ENCODE measurements around the gene ZFYVE9.
A peak's percentile ranks its signal among the peaks of the same experiment; 100 is the strongest.

The ZFYVE9 gene

GRCh38 chr1:52249831-52250230 is 107.9 kb downstream of the ZFYVE9 start:
- no peak overlapping the region for H3K4me3 ChIP-seq (ENCODE audit: low read length)
- TF ChIP-seq, protein P1, sequence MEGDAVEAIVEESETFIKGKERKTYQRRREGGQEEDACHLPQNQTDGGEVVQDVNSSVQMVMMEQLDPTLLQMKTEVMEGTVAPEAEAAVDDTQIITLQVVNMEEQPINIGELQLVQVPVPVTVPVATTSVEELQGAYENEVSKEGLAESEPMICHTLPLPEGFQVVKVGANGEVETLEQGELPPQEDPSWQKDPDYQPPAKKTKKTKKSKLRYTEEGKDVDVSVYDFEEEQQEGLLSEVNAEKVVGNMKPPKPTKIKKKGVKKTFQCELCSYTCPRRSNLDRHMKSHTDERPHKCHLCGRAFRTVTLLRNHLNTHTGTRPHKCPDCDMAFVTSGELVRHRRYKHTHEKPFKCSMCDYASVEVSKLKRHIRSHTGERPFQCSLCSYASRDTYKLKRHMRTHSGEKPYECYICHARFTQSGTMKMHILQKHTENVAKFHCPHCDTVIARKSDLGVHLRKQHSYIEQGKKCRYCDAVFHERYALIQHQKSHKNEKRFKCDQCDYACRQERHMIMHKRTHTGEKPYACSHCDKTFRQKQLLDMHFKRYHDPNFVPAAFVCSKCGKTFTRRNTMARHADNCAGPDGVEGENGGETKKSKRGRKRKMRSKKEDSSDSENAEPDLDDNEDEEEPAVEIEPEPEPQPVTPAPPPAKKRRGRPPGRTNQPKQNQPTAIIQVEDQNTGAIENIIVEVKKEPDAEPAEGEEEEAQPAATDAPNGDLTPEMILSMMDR (conservative IDR thresholded peaks at IDR 0.05; ENCODE audit: low read length): no peak
- peak; percentile 24 for DNase-seq (ENCODE audit: low read depth)

DNA sequence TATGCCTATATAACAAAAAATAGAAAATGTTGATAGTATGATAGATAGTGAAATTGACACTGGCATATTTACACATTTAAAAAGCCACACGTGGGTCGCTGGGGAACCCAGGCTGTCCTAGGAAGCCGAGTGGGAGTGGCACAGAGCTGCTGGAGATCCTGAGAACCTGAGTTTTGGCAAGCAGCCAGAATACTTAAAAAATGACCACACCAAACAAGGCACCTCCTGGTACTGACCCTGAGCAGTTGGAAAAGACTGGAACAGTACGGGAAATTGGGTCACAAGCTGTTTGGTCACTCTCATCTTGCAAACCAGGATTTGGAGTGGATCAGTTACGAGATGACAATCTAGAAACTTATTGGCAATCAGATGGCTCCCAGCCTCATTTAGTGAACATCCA is 111.5 kb downstream of the ZFYVE9 start:
- no peak overlapping the region for H3K4me3 ChIP-seq (ENCODE audit: low read length)
- no peak for DNase-seq (ENCODE audit: low read depth)
- TF ChIP-seq, protein P1 (conservative IDR thresholded peaks at IDR 0.05; ENCODE audit: low read length): no peak

DNA sequence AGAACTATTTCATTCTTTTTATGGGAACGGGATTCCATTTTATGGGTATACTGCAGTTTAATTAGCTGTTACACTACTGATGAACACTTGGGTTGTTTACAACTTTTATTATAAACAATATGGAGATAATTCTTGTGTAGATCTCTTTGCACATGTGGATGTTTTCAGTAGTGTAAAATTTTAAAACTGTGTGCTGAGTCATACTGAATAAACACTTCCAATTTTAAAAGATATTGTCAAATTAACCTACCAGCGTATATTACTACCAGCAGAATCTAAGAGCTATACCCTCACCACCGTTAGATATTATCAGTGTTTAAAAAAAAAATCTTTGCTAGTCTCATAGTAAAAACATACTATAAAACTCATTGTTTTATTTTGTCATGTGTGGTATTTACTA is 118.0 kb downstream of the ZFYVE9 start:
- TF ChIP-seq, protein P1 (conservative IDR thresholded peaks at IDR 0.05; ENCODE audit: low read length): no peak
- no peak for DNase-seq (ENCODE audit: low read depth)
- H3K4me3 ChIP-seq (ENCODE audit: low read length): no peak overlapping the region

- no peak overlapping the region for H3K4me3 ChIP-seq (ENCODE audit: low read length)
- DNase-seq (ENCODE audit: low read depth): no peak
- TF ChIP-seq, protein P1 (conservative IDR thresholded peaks at IDR 0.05; ENCODE audit: low read length): no peak
Observed at GRCh38 chr1:52263153-52263910, 121.4 kb downstream of the ZFYVE9 start.

GRCh38 chr1:52264530-52265115 is 122.7 kb downstream of the ZFYVE9 start:
- H3K4me3 ChIP-seq (ENCODE audit: low read length): no peak overlapping the region
- DNase-seq (ENCODE audit: low read depth): no peak
- TF ChIP-seq, protein P1 (conservative IDR thresholded peaks at IDR 0.05; ENCODE audit: low read length): no peak

DNA sequence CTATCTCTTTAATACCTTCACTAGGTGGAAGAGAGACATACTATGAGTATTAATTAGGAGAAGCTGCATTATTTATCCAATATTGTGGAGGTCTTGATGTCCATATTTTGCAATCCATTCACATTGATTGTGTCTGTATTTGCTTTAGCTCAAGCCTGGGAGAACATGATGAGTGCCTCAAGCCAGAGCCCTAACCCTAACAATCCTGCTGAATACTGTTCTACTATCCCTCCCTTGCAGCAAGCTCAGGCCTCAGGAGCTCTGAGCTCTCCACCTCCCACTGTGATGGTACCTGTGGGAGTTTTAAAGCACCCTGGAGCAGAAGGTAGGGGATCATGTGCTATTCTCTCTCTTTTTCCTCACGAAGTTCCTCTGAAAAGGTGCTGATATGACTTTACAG is 124.6 kb downstream of the ZFYVE9 start:
- no peak overlapping the region for H3K4me3 ChIP-seq (ENCODE audit: low read length)
- TF ChIP-seq, protein P1 (conservative IDR thresholded peaks at IDR 0.05; ENCODE audit: low read length): no peak
- no peak for DNase-seq (ENCODE audit: low read depth)

- TF ChIP-seq, protein P1 (conservative IDR thresholded peaks at IDR 0.05; ENCODE audit: low read length): no peak
- no peak overlapping the region for H3K4me3 ChIP-seq (ENCODE audit: low read length)
- peak; percentile 6 for DNase-seq (ENCODE audit: low read depth)
Observed at GRCh38 chr1:52268372-52268771, 126.5 kb downstream of the ZFYVE9 start.

Measured in AG10803 (cell line).